Measurements from ENCODE around the gene BLCAP. TPM values are rescaled to one million over a fixed set of nuclear protein-coding genes. Genes with fewer than 3 reads are reported as not detected.
A peak's percentile ranks its signal among the peaks of the same experiment; 100 is the strongest.

BLCAP gene
- total RNA-seq, 5 donors from 2014 or later (not counting 1 experiment from before 2014, with no cell fraction given): 62.5 to 82.6 (median 80.6) TPM

DNA sequence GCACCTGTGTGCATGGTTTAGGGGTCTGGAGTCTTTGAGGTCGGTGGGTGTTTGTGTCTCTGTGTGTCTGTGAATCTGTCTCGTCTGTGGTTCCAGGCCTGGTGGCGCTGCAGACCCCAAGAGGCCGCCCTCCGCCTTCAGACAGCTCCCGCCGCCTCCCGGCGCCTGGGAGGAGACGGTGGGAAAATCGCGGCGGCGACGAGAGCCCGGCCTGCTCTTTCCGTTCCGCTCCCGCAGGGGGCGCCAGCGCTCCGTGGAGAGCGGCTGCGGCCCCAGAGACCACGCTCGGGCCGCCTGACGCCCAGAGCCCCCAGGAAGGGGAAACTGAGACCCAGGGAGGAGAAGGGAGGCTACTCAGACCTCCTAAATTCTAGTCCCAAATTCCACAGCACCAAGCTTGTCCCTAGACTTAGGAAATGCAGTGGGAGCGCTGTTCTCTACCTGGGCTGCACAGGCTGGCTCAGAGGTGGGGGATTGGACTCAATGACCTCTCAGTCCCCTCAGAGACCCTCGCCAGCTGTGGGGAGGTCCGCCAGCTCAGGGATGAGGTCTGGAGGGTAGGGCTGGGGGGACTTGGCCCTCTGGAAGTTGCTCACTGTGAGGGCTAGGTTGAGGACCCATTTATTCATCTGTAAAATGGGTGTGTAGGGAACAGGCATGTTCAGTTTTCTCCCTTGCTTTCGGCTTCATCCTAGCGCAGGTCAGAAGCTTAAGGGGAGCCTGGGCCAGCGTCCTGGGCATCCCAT is 36.9 kb upstream of the BLCAP start:
- H3K27ac ChIP-seq (ENCODE audit: low read length): no peak overlapping the region
- peaks cover 39 to 68% of the 10 kb centered on the region in 2 donors for H3K27me3 Mint-ChIP-seq
- ATAC-seq (replicated peaks in 1 of 4): peak in 2 of 4 experiments; percentile 54 to 55
- H3K4me1 Mint-ChIP-seq: peaks cover 2 to 6% (median 5%) of the 10 kb centered on the region in 3 donors
- no peak overlapping the region for H3K27ac Mint-ChIP-seq
- DNase-seq: peak in 25 of 35 experiments; percentile 3 to 53 (median 21)
- no peak overlapping the region for H3K4me3 ChIP-seq (ENCODE audit: control insufficient read depth in 1 of 2, extremely low read depth in 1 of 2, low read length in 1 of 2)
- 7% methylated on average over 21 of the region's 34 CpGs for WGBS (ENCODE audit: insufficient coverage)
- no peaks in the 10 kb centered on the region for H3K36me3 Mint-ChIP-seq
- peaks cover 0 to 7% of the 10 kb centered on the region in 2 experiments for H3K4me1 ChIP-seq (ENCODE audit: control insufficient read depth in 1 of 2, extremely low read depth in 1 of 2, insufficient read depth in 2 of 2, low read length in 2 of 2)
- no peak overlapping the region for H3K4me3 Mint-ChIP-seq
- no peaks in the 10 kb centered on the region for H3K9me3 Mint-ChIP-seq
- no peaks in the 10 kb centered on the region for H3K36me3 ChIP-seq (ENCODE audit: control insufficient read depth in 2 of 2, extremely low read depth in 1 of 2, insufficient read depth in 1 of 2, low read length in 1 of 2)
- no peaks in the 10 kb centered on the region for H3K9me3 ChIP-seq
- ChIA-PET CTCF (interaction anchor here (0.5 to 1.4 kb wide), 4 partner anchors 335 to 491 kb away, joined by 3 read pairs; no protein-coding TSS in a partner anchor), POLR2A (no interaction called here)
- H3K27me3 ChIP-seq (replicated peaks in 1 of 2; ENCODE audit: control insufficient read depth in 2 of 2, extremely low read depth in 1 of 2, insufficient read depth in 2 of 2, low read length in 1 of 2): peaks cover 10 to 60% of the 10 kb centered on the region in 2 experiments

DNA sequence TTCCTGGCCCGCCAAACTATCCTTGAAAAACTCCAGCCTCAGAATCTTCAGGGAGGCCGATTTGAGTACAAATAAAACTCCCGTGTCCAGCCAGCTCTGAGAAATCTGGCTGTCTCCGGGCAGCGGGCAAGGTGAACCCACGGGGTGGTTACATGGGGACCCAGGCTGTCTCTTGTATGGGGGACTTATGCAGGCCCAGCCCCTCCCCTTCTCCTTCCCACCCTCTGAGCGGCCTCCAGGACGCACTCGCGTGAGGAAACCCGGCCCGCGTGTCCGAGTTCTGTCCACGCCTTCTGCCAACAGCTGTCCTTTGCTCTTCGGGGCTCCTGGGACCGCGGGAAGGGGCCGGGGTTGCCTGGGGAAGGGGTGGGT is 36.3 kb upstream of the BLCAP start:
- POLR2A ChIA-PET: no interaction called here
- 38% methylated on average over 8 of the region's 19 CpGs for WGBS (ENCODE audit: insufficient coverage)
- no peak for ATAC-seq (replicated peaks in 1 of 4)

GRCh38 chr20:37562695-37563480 is 35.2 kb upstream of the BLCAP start:
- Mint-ChIP-seq H3K27me3 (peaks cover 28 to 56% of the 10 kb centered on the region in 2 donors), H3K27ac (no peak overlapping the region), H3K36me3 (no peaks in the 10 kb centered on the region), H3K4me3 (no peak overlapping the region), H3K4me1 (peaks cover 2 to 4% (median 2%) of the 10 kb centered on the region in 3 donors), H3K9me3 (no peaks in the 10 kb centered on the region)
- Histone ChIP-seq H3K27ac (ENCODE audit: low read length) (no peak overlapping the region), H3K36me3 (ENCODE audit: control insufficient read depth in 2 of 2, extremely low read depth in 1 of 2, insufficient read depth in 1 of 2, low read length in 1 of 2) (no peaks in the 10 kb centered on the region), H3K27me3 (replicated peaks in 1 of 2; ENCODE audit: control insufficient read depth in 2 of 2, extremely low read depth in 1 of 2, insufficient read depth in 2 of 2, low read length in 1 of 2) (peaks cover 10 to 65% of the 10 kb centered on the region in 2 experiments), H3K4me1 (ENCODE audit: control insufficient read depth in 1 of 2, extremely low read depth in 1 of 2, insufficient read depth in 2 of 2, low read length in 2 of 2) (peaks cover 0 to 7% of the 10 kb centered on the region in 2 experiments), H3K4me3 (ENCODE audit: control insufficient read depth in 1 of 2, extremely low read depth in 1 of 2, low read length in 1 of 2) (no peak overlapping the region), H3K9me3 (no peaks in the 10 kb centered on the region)
- CTCF ChIA-PET: interaction anchor here in 1 of 2 donors (1.0 kb wide), 1 partner anchor 432 kb away, joined by 3 read pairs; no protein-coding TSS in a partner anchor
- POLR2A ChIA-PET: no interaction called here
- ATAC-seq (replicated peaks in 1 of 4) (no peak), DNase-seq (no peak)
- WGBS (ENCODE audit: insufficient coverage): 93% methylated on average over 2 of the region's 3 CpGs

More for the DNA sequence above, 36.3 kb upstream of the BLCAP start:
- no peak overlapping the region for H3K4me3 ChIP-seq (ENCODE audit: control insufficient read depth in 1 of 2, extremely low read depth in 1 of 2, low read length in 1 of 2)
- CTCF ChIA-PET: interaction anchor here in 1 of 2 donors (0.5 to 1.4 kb wide), 3 partner anchors 336 to 492 kb away, joined by 3 read pairs; no protein-coding TSS in a partner anchor
- H3K27ac Mint-ChIP-seq: no peak overlapping the region
- no peaks in the 10 kb centered on the region for H3K9me3 ChIP-seq
- DNase-seq: no peak
- H3K27me3 Mint-ChIP-seq: peaks cover 33 to 63% of the 10 kb centered on the region in 2 donors
- H3K27ac ChIP-seq (ENCODE audit: low read length): no peak overlapping the region
- H3K9me3 Mint-ChIP-seq: no peaks in the 10 kb centered on the region
- H3K4me1 Mint-ChIP-seq: peaks cover 2 to 6% (median 5%) of the 10 kb centered on the region in 3 donors
- no peaks in the 10 kb centered on the region for H3K36me3 ChIP-seq (ENCODE audit: control insufficient read depth in 2 of 2, extremely low read depth in 1 of 2, insufficient read depth in 1 of 2, low read length in 1 of 2)
- H3K36me3 Mint-ChIP-seq: no peaks in the 10 kb centered on the region
- H3K4me1 ChIP-seq (ENCODE audit: control insufficient read depth in 1 of 2, extremely low read depth in 1 of 2, insufficient read depth in 2 of 2, low read length in 2 of 2): peaks cover 0 to 7% of the 10 kb centered on the region in 2 experiments
- H3K27me3 ChIP-seq (replicated peaks in 1 of 2; ENCODE audit: control insufficient read depth in 2 of 2, extremely low read depth in 1 of 2, insufficient read depth in 2 of 2, low read length in 1 of 2): peaks cover 10 to 61% of the 10 kb centered on the region in 2 experiments
- H3K4me3 Mint-ChIP-seq: no peak overlapping the region

DNA sequence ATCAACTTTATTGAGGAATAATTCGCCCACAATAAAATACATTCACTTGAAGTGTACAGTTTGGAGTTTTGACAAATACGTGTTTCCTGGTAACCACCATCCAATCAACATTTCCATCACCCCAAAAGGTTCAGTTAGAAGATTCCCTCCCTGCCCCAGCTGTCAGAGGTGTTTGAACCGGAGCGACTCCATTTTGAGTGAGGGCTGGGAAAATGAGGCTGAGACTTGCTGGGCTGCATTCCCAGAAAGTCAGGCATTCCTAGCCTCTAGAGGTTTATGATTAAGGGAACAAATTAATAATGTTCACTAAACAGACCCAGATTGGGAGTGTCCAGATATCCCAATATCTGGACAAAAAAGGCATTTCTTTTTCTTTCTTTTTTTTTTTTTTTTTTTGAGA is 33.0 kb upstream of the BLCAP start:
- Histone ChIP-seq H3K36me3 (ENCODE audit: control insufficient read depth in 2 of 2, extremely low read depth in 1 of 2, insufficient read depth in 1 of 2, low read length in 1 of 2) (no peaks in the 10 kb centered on the region), H3K27ac (ENCODE audit: low read length) (no peak overlapping the region), H3K9me3 (no peaks in the 10 kb centered on the region), H3K4me1 (ENCODE audit: control insufficient read depth in 1 of 2, extremely low read depth in 1 of 2, insufficient read depth in 2 of 2, low read length in 2 of 2) (peaks cover 0 to 3% of the 10 kb centered on the region in 2 experiments), H3K27me3 (replicated peaks in 1 of 2; ENCODE audit: control insufficient read depth in 2 of 2, extremely low read depth in 1 of 2, insufficient read depth in 2 of 2, low read length in 1 of 2) (peaks cover 8 to 51% of the 10 kb centered on the region in 2 experiments), H3K4me3 (ENCODE audit: control insufficient read depth in 1 of 2, extremely low read depth in 1 of 2, low read length in 1 of 2) (no peak overlapping the region)
- no peak overlapping the region for H3K4me3 Mint-ChIP-seq
- ChIA-PET POLR2A (no interaction called here), CTCF (no interaction called here)
- H3K36me3 Mint-ChIP-seq: no peaks in the 10 kb centered on the region
- 80% methylated on average over 2 of the region's 4 CpGs for WGBS (ENCODE audit: insufficient coverage)
- peaks cover 21 to 51% of the 10 kb centered on the region in 2 donors for H3K27me3 Mint-ChIP-seq
- no peak for DNase-seq
- no peaks in the 10 kb centered on the region for H3K4me1 Mint-ChIP-seq
- H3K9me3 Mint-ChIP-seq: no peaks in the 10 kb centered on the region
- H3K27ac Mint-ChIP-seq: no peak overlapping the region
- no peak for ATAC-seq (replicated peaks in 1 of 4)

GRCh38 chr20:37559312-37560027 is 31.8 kb upstream of the BLCAP start:
- 93% methylated on average over 6 of the region's 11 CpGs for WGBS (ENCODE audit: insufficient coverage)
- H3K27ac ChIP-seq (ENCODE audit: low read length): no peak overlapping the region
- CTCF ChIA-PET: no interaction called here
- no peak overlapping the region for H3K4me3 ChIP-seq (ENCODE audit: control insufficient read depth in 1 of 2, extremely low read depth in 1 of 2, low read length in 1 of 2)
- H3K4me1 ChIP-seq (ENCODE audit: control insufficient read depth in 1 of 2, extremely low read depth in 1 of 2, insufficient read depth in 2 of 2, low read length in 2 of 2): peaks cover 0 to 3% of the 10 kb centered on the region in 2 experiments
- peaks cover 8 to 40% of the 10 kb centered on the region in 2 experiments for H3K27me3 ChIP-seq (replicated peaks in 1 of 2; ENCODE audit: control insufficient read depth in 2 of 2, extremely low read depth in 1 of 2, insufficient read depth in 2 of 2, low read length in 1 of 2)
- no peak for ATAC-seq (replicated peaks in 1 of 4)
- no peaks in the 10 kb centered on the region for H3K36me3 Mint-ChIP-seq
- no peaks in the 10 kb centered on the region for H3K9me3 Mint-ChIP-seq
- no peaks in the 10 kb centered on the region for H3K36me3 ChIP-seq (ENCODE audit: control insufficient read depth in 2 of 2, extremely low read depth in 1 of 2, insufficient read depth in 1 of 2, low read length in 1 of 2)
- H3K4me1 Mint-ChIP-seq: no peaks in the 10 kb centered on the region
- POLR2A ChIA-PET: no interaction called here
- no peak for DNase-seq
- H3K27ac Mint-ChIP-seq: no peak overlapping the region
- peaks cover 20 to 50% of the 10 kb centered on the region in 2 donors for H3K27me3 Mint-ChIP-seq
- H3K4me3 Mint-ChIP-seq: no peak overlapping the region
- H3K9me3 ChIP-seq: no peaks in the 10 kb centered on the region

DNA sequence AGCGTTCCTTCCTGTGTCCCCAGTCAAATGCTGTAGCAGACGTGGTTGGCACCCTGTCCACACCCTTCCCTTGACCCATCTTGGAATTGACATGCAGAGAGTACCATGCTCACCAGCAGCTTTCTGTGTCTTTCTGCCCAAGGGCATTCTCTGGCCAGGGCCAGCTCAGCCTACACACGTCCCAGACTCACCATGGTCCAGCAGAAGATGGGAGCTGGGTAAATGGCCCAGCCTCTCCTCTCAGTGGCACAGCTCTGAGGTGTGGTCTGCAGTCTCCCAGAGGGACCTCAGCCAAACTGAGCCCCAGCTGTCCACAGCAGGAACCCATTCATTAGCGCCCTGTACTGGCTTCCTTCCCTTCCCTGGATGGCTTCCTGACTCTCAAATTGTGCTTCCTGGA is 31.1 kb upstream of the BLCAP start:
- WGBS (ENCODE audit: insufficient coverage): 59% methylated on average over 4 of the region's 4 CpGs
- ATAC-seq (replicated peaks in 1 of 4): no peak
- Mint-ChIP-seq H3K4me3 (no peak overlapping the region), H3K27ac (no peak overlapping the region), H3K36me3 (no peaks in the 10 kb centered on the region), H3K4me1 (no peaks in the 10 kb centered on the region), H3K9me3 (no peaks in the 10 kb centered on the region), H3K27me3 (peaks cover 23 to 46% of the 10 kb centered on the region in 2 donors)
- CTCF ChIA-PET: no interaction called here
- Histone ChIP-seq H3K27me3 (replicated peaks in 1 of 2; ENCODE audit: control insufficient read depth in 2 of 2, extremely low read depth in 1 of 2, insufficient read depth in 2 of 2, low read length in 1 of 2) (peaks cover 5 to 33% of the 10 kb centered on the region in 2 experiments), H3K4me3 (ENCODE audit: control insufficient read depth in 1 of 2, extremely low read depth in 1 of 2, low read length in 1 of 2) (no peak overlapping the region), H3K9me3 (no peaks in the 10 kb centered on the region), H3K27ac (ENCODE audit: low read length) (no peak overlapping the region), H3K4me1 (ENCODE audit: control insufficient read depth in 1 of 2, extremely low read depth in 1 of 2, insufficient read depth in 2 of 2, low read length in 2 of 2) (no peaks in the 10 kb centered on the region), H3K36me3 (ENCODE audit: control insufficient read depth in 2 of 2, extremely low read depth in 1 of 2, insufficient read depth in 1 of 2, low read length in 1 of 2) (no peaks in the 10 kb centered on the region)
- no peak for DNase-seq
- POLR2A ChIA-PET: no interaction called here

All from T-cell (primary cell).